Measurements from ENCODE around the gene BRD2.

BRD2 gene

DNA sequence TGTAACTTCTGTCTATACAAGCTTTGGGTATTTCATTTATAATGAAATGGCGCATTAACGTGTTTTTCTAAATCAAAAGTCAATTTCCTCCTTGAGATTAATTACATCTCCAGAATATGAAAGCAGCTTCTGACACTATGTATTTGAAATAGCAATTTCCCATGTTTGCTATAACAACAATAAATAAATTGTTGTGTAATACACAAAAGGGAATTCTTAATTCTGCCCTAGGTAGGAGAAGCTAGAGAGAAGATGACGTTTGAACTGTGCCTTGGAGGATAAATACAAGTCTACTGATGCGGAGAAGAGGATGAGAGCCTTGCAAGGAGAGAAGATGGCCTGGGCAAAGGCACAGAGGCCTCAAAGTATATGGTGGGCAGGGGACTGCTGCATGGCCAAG lies 48.6 kb downstream of the BRD2 start:
- Histone ChIP-seq H3K27me3 (ENCODE audit: insufficient read depth, poor library complexity, severe bottlenecking) (no peaks in the 10 kb centered on the region), H3K4me3 (replicated peaks; ENCODE audit: insufficient read depth, low read length) (no peak overlapping the region), H3K27ac (replicated peaks) (no peak overlapping the region)
- TF ChIP-seq POLR2AphosphoS5 (IDR thresholded peaks at IDR 0.05; ENCODE audit: low read depth), result no peak
- DNase-seq (ENCODE audit: low read depth in 1 of 2, low spot score in 1 of 2), result no peak

DNA sequence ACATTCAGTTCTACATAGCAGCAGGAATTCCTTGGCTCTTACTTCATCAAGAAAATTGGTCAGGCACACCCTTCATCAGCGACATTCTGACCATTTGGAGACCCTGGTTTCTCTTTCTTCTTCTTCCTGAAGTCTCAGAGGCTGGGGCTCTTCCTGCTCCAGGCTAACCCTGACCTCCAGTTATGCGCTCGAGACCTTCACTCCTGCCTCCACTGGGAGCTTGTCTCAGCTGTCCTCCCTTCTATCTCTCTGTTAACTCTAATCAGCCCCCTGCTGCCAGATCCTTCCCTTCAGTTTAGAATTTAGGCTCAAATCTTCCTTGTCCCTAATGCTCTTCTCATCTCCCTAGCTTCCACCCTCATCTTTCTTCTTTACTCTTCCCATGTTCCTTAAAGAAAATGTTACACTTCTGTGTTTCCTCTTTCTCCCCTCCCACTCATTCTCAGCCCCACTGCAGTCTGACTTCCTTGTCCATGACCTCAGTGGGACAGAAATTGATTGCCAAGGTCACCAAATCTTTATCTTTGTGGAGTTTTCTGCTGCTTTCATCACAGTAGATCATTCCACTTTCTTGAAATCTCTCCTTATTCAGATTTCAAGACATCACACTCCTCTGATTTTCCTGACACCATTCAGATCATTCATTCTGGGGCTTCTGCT lies 49.4 kb downstream of the BRD2 start:
- peak in 1 of 2 experiments; percentile 22 for DNase-seq (ENCODE audit: low read depth in 1 of 2, low spot score in 1 of 2)
- H3K27ac ChIP-seq (replicated peaks), result no peak overlapping the region
- TF ChIP-seq GABPA (IDR thresholded peaks at IDR 0.05; ENCODE audit: low read depth) (no peak), SPI1 (IDR thresholded peaks at IDR 0.05; ENCODE audit: borderline replicate concordance, low read depth) (0 out of 2 replicates have a peak, but pooled peaks have one; percentile 15)
- H3K4me3 ChIP-seq (replicated peaks; ENCODE audit: insufficient read depth, low read length), result no peak overlapping the region
- H3K27me3 ChIP-seq (ENCODE audit: insufficient read depth, poor library complexity, severe bottlenecking), result no peaks in the 10 kb centered on the region

DNA sequence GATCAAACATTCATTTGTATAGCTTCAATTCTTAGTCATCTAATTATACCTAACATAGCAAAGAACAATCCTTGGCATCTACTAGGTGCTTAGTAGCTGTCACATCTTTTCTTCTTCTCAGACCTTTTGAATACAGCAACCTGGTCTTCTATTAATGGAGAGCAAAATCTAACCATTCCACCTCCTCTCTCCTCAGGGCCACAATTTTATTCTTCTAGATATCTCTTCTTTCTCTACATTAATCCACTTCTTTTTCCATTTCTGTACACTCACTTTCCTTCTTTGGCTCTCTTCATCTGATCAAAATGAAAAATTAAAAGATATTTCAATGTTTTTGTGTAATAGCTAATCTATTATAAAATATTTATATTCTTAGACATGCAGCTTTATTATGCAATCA lies 50.0 kb downstream of the BRD2 start:
- Histone ChIP-seq H3K4me3 (replicated peaks; ENCODE audit: insufficient read depth, low read length) (no peak overlapping the region), H3K27me3 (ENCODE audit: insufficient read depth, poor library complexity, severe bottlenecking) (no peaks in the 10 kb centered on the region)

DNA sequence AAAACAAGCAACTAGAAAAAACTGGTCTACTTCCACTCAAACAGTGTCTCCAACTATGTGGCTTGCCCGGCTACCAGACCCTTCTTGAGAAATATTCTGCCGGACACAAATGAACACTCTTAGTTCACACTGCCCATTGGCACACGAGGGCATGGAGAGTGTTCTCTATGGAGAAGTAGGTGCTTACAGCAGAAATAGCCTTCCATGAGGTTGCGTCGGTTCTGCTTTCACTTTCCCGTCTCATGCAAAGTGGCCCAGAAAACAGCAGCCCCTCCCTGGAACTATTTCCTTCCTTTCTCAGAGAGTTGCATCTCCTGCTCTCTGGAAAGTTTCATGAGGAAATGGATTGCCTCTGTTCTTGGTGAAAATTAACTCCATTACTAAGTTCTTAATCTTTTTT lies 50.5 kb downstream of the BRD2 start:
- TF ChIP-seq, protein P1, sequence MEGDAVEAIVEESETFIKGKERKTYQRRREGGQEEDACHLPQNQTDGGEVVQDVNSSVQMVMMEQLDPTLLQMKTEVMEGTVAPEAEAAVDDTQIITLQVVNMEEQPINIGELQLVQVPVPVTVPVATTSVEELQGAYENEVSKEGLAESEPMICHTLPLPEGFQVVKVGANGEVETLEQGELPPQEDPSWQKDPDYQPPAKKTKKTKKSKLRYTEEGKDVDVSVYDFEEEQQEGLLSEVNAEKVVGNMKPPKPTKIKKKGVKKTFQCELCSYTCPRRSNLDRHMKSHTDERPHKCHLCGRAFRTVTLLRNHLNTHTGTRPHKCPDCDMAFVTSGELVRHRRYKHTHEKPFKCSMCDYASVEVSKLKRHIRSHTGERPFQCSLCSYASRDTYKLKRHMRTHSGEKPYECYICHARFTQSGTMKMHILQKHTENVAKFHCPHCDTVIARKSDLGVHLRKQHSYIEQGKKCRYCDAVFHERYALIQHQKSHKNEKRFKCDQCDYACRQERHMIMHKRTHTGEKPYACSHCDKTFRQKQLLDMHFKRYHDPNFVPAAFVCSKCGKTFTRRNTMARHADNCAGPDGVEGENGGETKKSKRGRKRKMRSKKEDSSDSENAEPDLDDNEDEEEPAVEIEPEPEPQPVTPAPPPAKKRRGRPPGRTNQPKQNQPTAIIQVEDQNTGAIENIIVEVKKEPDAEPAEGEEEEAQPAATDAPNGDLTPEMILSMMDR (IDR thresholded peaks at IDR 0.05; ENCODE audit: insufficient read depth, low read length), result no peak
- no peak for TF ChIP-seq GABPA (IDR thresholded peaks at IDR 0.05; ENCODE audit: low read depth)
- TF ChIP-seq, protein P2, sequence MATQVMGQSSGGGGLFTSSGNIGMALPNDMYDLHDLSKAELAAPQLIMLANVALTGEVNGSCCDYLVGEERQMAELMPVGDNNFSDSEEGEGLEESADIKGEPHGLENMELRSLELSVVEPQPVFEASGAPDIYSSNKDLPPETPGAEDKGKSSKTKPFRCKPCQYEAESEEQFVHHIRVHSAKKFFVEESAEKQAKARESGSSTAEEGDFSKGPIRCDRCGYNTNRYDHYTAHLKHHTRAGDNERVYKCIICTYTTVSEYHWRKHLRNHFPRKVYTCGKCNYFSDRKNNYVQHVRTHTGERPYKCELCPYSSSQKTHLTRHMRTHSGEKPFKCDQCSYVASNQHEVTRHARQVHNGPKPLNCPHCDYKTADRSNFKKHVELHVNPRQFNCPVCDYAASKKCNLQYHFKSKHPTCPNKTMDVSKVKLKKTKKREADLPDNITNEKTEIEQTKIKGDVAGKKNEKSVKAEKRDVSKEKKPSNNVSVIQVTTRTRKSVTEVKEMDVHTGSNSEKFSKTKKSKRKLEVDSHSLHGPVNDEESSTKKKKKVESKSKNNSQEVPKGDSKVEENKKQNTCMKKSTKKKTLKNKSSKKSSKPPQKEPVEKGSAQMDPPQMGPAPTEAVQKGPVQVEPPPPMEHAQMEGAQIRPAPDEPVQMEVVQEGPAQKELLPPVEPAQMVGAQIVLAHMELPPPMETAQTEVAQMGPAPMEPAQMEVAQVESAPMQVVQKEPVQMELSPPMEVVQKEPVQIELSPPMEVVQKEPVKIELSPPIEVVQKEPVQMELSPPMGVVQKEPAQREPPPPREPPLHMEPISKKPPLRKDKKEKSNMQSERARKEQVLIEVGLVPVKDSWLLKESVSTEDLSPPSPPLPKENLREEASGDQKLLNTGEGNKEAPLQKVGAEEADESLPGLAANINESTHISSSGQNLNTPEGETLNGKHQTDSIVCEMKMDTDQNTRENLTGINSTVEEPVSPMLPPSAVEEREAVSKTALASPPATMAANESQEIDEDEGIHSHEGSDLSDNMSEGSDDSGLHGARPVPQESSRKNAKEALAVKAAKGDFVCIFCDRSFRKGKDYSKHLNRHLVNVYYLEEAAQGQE (IDR thresholded peaks at IDR 0.05; ENCODE audit: insufficient replicate concordance, low read depth), result no peak
- no peak for TF ChIP-seq SPI1 (IDR thresholded peaks at IDR 0.05; ENCODE audit: borderline replicate concordance, low read depth)
- TF ChIP-seq POLR2AphosphoS5 (IDR thresholded peaks at IDR 0.05; ENCODE audit: low read depth), result no peak
- Histone ChIP-seq H3K4me3 (replicated peaks; ENCODE audit: insufficient read depth, low read length) (no peak overlapping the region), H3K27ac (replicated peaks) (peak overlapping the region; percentile 24), H3K27me3 (ENCODE audit: insufficient read depth, poor library complexity, severe bottlenecking) (no peaks in the 10 kb centered on the region)
- DNase-seq (ENCODE audit: low read depth in 1 of 2, low spot score in 1 of 2), result peak; percentile 52 to 84

More for the DNA sequence above, 50.0 kb downstream of the BRD2 start:
- no peak for DNase-seq (ENCODE audit: low read depth in 1 of 2, low spot score in 1 of 2)
- H3K27ac ChIP-seq (replicated peaks), result no peak overlapping the region
- TF ChIP-seq, protein P2 (IDR thresholded peaks at IDR 0.05; ENCODE audit: insufficient replicate concordance, low read depth), result no peak
- TF ChIP-seq SPI1 (IDR thresholded peaks at IDR 0.05; ENCODE audit: borderline replicate concordance, low read depth) (no peak), GABPA (IDR thresholded peaks at IDR 0.05; ENCODE audit: low read depth) (no peak), POLR2AphosphoS5 (IDR thresholded peaks at IDR 0.05; ENCODE audit: low read depth) (no peak)
- TF ChIP-seq, protein P1 (IDR thresholded peaks at IDR 0.05; ENCODE audit: insufficient read depth, low read length), result no peak

DNA sequence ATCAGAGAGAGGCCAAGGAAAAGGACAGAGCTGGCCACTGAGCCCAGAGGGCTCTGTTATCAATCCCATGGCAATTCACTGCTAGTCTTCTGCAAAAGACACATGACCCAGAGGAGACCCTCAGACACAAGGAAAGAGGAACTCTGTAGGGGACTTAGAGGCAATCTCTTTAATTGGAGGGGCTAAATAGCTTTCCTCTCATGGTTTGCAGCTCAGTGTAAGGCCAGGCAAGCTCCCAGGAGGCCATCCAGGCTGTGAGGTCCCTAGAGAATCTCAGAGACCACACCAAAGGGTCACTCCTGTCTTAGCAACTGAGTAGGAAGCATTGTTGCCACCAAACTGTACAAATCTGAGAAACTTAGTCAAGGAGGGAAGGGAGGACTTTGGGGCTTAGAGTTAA lies 51.0 kb downstream of the BRD2 start:
- TF ChIP-seq SPI1 (IDR thresholded peaks at IDR 0.05; ENCODE audit: borderline replicate concordance, low read depth) (no peak), GABPA (IDR thresholded peaks at IDR 0.05; ENCODE audit: low read depth) (no peak), POLR2AphosphoS5 (IDR thresholded peaks at IDR 0.05; ENCODE audit: low read depth) (no peak)
- TF ChIP-seq, protein P2 (IDR thresholded peaks at IDR 0.05; ENCODE audit: insufficient replicate concordance, low read depth), result no peak
- TF ChIP-seq, protein P1 (IDR thresholded peaks at IDR 0.05; ENCODE audit: insufficient read depth, low read length), result no peak
- peak overlapping the region; percentile 24 for H3K27ac ChIP-seq (replicated peaks)
- no peak for DNase-seq (ENCODE audit: low read depth in 1 of 2, low spot score in 1 of 2)
- no peak overlapping the region for H3K4me3 ChIP-seq (replicated peaks; ENCODE audit: insufficient read depth, low read length)
- no peaks in the 10 kb centered on the region for H3K27me3 ChIP-seq (ENCODE audit: insufficient read depth, poor library complexity, severe bottlenecking)

All from HL-60 (cell line).